PC-3 (cell line): ENCODE results near the gene GRK3. TPM values are rescaled to one million over a fixed set of nuclear protein-coding genes. Genes with fewer than 3 reads are reported as not detected.
"Not testable (repeated sequence)": the region's sequence is repeated elsewhere in the genome, so short reads cannot be mapped to it uniquely, and the experiment has no call there.

ENCODE experiments used
- ATAC-seq: fragments of 200-7000 bp; cut with Tn5 transposase; 2 replicates; pipeline ENCODE4 v1.9.1; 2020; ENCODE audit warnings: mild to moderate bottlenecking, moderate library complexity
- BruUV-seq: library from RNA; stranded (reverse); fragments of 400-500 nt; replicated peaks from 2 replicates; lab custom pipeline; 2021; lab: Mats Ljungman, UMichigan
- CTCF ChIA-PET: fragments of 300-600 bp; sonication (Branson Sonifier 250); formaldehyde crosslinking; loops from one replicate; lab custom pipeline; 2022; ENCODE audit warnings: antibody characterized with exemption; lab: Charles Lee
- POLR2A ChIA-PET: fragments of 300-600 bp; sonication (Branson Sonifier 250); formaldehyde crosslinking; loops from one replicate; lab custom pipeline; 2022; ENCODE audit warnings: antibody characterized with exemption; ENCODE audit not compliant: unreplicated experiment; lab: Charles Lee
- DNase-seq: peaks from one replicate; pipeline ENCODE4 v3.0.0-alpha.2; 2015
- H2AFZ ChIP-seq: fragments of 300-600 bp; sonication (generic); 2 replicates; pipeline ENCODE4 v1.6.0; 2016; ENCODE audit warnings: antibody characterized with exemption, low read length
- H3F3A ChIP-seq: fragments of 300-600 bp; sonication (generic); one replicate; pipeline ENCODE4 v1.6.0; 2017; ENCODE audit warnings: antibody characterized with exemption, low read length, control low read depth, mild to moderate bottlenecking; ENCODE audit not compliant: unreplicated experiment
- H3K27ac ChIP-seq: fragments of 300-600 bp; sonication (generic); 2 replicates; pipeline ENCODE4 v1.5.1; 2016; ENCODE audit warnings: mild to moderate bottlenecking, low read length
- H3K27me3 ChIP-seq: fragments of 300-600 bp; sonication (generic); 2 replicates; pipeline ENCODE4 v1.6.1; 2016; ENCODE audit warnings: low read length, mixed read lengths
- H3K36me3 ChIP-seq: fragments of 300-600 bp; sonication (generic); 2 replicates; pipeline ENCODE4 v1.6.1; 2016; ENCODE audit warnings: low read depth, mixed run types, low read length, mixed read lengths
- H3K4me1 ChIP-seq: fragments of 300-600 bp; sonication (generic); 2 replicates; pipeline ENCODE4 v1.5.1; 2016; ENCODE audit warnings: low read length; ENCODE audit not compliant: insufficient read depth
- H3K4me2 ChIP-seq: fragments of 300-600 bp; sonication (generic); 2 replicates; pipeline ENCODE4 v1.6.0; 2016; ENCODE audit warnings: low read length
- H3K4me3 ChIP-seq: fragments of 300-600 bp; sonication (generic); 2 replicates; pipeline ENCODE4 v1.5.1; 2016; ENCODE audit warnings: mild to moderate bottlenecking, low read length, mixed read lengths
- H3K79me2 ChIP-seq: fragments of 300-600 bp; sonication (generic); 2 replicates; pipeline ENCODE4 v1.6.1; 2017; ENCODE audit warnings: low read length, mixed read lengths
- H3K9ac ChIP-seq: fragments of 300-600 bp; sonication (generic); 2 replicates; pipeline ENCODE4 v1.6.0; 2016; ENCODE audit warnings: mild to moderate bottlenecking, low read length
- H3K9me2 ChIP-seq: fragments of 300-600 bp; sonication (generic); replicated peaks from 2 replicates; pipeline ENCODE4 v1.6.1; 2016; ENCODE audit warnings: mixed run types, low read length, mixed read lengths
- H3K9me3 ChIP-seq: fragments of 300-600 bp; sonication (generic); 2 replicates; pipeline ENCODE4 v1.6.1; 2016; ENCODE audit warnings: low read length, mixed read lengths
- H4K20me1 ChIP-seq: fragments of 300-600 bp; sonication (generic); 2 replicates; pipeline ENCODE4 v1.6.1; 2016; ENCODE audit warnings: low read length, mixed read lengths
- EZH2 ChIP-seq: fragments of 300-600 bp; sonication (generic); IDR thresholded peaks from one replicate; pipeline ENCODE4 v1.6.1; 2017; ENCODE audit warnings: antibody characterized with exemption, mild to moderate bottlenecking, low read length; ENCODE audit not compliant: unreplicated experiment
- EZH2phosphoT487 ChIP-seq: fragments of 300-600 bp; sonication (generic); IDR thresholded peaks from 2 replicates; pipeline ENCODE4 v1.6.1; 2018; ENCODE audit warnings: mild to moderate bottlenecking, antibody characterized with exemption, low read length, borderline replicate concordance
- intact Hi-C: fragments of 100-400 bp; cut with micrococcal nuclease; formaldehyde crosslinking; loops from 2 replicates; pipeline ENCODE4 v1.9.0; 2023
- total RNA-seq: library from RNA; depleted of rRNA; stranded (reverse); fragments of >200 nt; gene quantifications from 2 replicates; pipeline ENCODE4 v1.2.3, GENCODE V29; 2014
- TF ChIP-seq, protein P1 (sequence below): fragments of 300-600 bp; sonication (generic); conservative IDR thresholded peaks from 2 replicates; pipeline ENCODE4 v1.5.1; 2017; ENCODE audit warnings: antibody characterized with exemption, low read depth, mild to moderate bottlenecking, low read length

GRK3 gene
- total RNA-seq, 1 experiment from 2014 or later = under 0.01 TPM

- TF ChIP-seq, protein P1, sequence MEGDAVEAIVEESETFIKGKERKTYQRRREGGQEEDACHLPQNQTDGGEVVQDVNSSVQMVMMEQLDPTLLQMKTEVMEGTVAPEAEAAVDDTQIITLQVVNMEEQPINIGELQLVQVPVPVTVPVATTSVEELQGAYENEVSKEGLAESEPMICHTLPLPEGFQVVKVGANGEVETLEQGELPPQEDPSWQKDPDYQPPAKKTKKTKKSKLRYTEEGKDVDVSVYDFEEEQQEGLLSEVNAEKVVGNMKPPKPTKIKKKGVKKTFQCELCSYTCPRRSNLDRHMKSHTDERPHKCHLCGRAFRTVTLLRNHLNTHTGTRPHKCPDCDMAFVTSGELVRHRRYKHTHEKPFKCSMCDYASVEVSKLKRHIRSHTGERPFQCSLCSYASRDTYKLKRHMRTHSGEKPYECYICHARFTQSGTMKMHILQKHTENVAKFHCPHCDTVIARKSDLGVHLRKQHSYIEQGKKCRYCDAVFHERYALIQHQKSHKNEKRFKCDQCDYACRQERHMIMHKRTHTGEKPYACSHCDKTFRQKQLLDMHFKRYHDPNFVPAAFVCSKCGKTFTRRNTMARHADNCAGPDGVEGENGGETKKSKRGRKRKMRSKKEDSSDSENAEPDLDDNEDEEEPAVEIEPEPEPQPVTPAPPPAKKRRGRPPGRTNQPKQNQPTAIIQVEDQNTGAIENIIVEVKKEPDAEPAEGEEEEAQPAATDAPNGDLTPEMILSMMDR = no peak
- no peak for TF ChIP-seq EZH2phosphoT487
- TF ChIP-seq EZH2 = no peak
- Histone ChIP-seq H3K4me3 (no peak overlapping the region), H3K4me1 (no peaks in the 10 kb centered on the region), H3K27me3 (peaks cover 66% of the 10 kb centered on the region), H3K9me2 (no peaks in the 10 kb centered on the region), H3K9me3 (no peaks in the 10 kb centered on the region), H3F3A (no peaks in the 10 kb centered on the region), H3K4me2 (no peak overlapping the region), H3K27ac (no peak overlapping the region), H3K9ac (no peak overlapping the region), H3K79me2 (no peaks in the 10 kb centered on the region), H3K36me3 (no peaks in the 10 kb centered on the region), H2AFZ (no peak overlapping the region), H4K20me1 (no peaks in the 10 kb centered on the region)
- BruUV-seq = no TSS peak
- ChIA-PET CTCF (no interaction called here), POLR2A (no interaction called here)
- ATAC-seq (no peak), DNase-seq (no peak)
- intact Hi-C loops = no loop called here
These were observed 2.8 kb downstream of the GRK3 start for GRCh38 chr22:25567251-25567675.

DNA sequence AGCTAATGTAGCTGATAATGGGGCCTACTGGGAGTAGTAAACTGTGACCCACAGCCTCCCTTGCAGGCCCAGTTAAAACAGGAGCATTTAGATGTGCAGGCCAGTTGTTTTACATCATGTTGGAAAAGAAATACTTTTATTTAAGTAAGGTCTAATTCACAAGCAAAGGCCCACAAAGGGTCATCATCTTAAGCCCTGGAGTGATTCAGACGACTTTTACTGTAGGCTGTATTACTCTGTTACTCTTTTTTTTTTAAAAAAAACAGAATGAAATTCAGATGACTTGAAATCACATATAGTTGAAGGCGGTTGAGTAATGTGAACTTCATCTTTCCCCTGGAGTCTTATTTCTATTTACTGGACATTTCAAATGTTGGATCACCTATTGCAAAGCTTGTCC, 3.6 kb downstream of the GRK3 start:
- H2AFZ ChIP-seq, H3K36me3 ChIP-seq, H3K9me2 ChIP-seq, H3K27ac ChIP-seq, ATAC-seq, DNase-seq, H3K9me3 ChIP-seq, H3K4me2 ChIP-seq, H3K9ac ChIP-seq, H4K20me1 ChIP-seq, H3K79me2 ChIP-seq, H3K4me3 ChIP-seq, intact Hi-C loops, BruUV-seq, H3K4me1 ChIP-seq, CTCF ChIA-PET, H3F3A ChIP-seq, POLR2A ChIA-PET: not testable (repeated sequence)
- H3K27me3 ChIP-seq = peaks cover 67% of the 10 kb centered on the region

DNA sequence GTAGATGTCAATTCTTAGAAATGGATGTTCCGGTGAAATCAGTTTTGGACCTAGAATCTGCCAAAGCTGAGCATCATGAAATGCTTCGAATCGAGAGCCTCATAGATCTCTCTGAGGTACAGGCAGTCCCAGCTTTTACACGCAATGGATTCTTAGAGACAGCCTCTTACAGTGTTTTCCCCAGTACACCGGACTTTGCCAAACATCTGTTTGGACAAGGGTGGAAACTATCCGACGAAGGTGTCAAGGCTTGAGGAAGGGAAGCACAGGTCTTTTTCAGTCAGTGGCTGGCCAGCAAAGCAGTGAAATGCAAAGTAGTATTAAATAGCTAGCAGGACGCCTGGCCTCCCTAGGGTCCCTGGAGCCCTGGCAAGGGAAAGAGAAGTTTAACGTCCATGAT, 4.9 kb downstream of the GRK3 start:
- no peaks in the 10 kb centered on the region for H3F3A ChIP-seq
- no peak overlapping the region for H3K27ac ChIP-seq
- intact Hi-C loops = no loop called here
- no peak overlapping the region for H3K4me3 ChIP-seq
- ATAC-seq = no peak
- no peaks in the 10 kb centered on the region for H3K9me3 ChIP-seq
- BruUV-seq = no TSS peak
- no peak overlapping the region for H3K9ac ChIP-seq
- no peak for DNase-seq
- no peaks in the 10 kb centered on the region for H3K9me2 ChIP-seq
- ChIA-PET POLR2A (no interaction called here), CTCF (no interaction called here)
- no peak overlapping the region for H2AFZ ChIP-seq
- H3K27me3 ChIP-seq = peaks cover 60% of the 10 kb centered on the region
- TF ChIP-seq, protein P1 = no peak
- no peaks in the 10 kb centered on the region for H3K4me1 ChIP-seq
- no peaks in the 10 kb centered on the region for H3K36me3 ChIP-seq
- no peak overlapping the region for H3K4me2 ChIP-seq
- H3K79me2 ChIP-seq = no peaks in the 10 kb centered on the region
- H4K20me1 ChIP-seq = no peaks in the 10 kb centered on the region
